ENCODE results near the gene ANKRD18B. TPM values are rescaled to one million over a fixed set of nuclear protein-coding genes. Genes with fewer than 3 reads are reported as not detected.

ANKRD18B gene
- total and polyA plus RNA-seq, 9 of the 15 experiments (the other 6 are each of a cell fraction or from before 2014, with no cell fraction given), result 0.43 to 12.6 (median 1.8) TPM

DNA sequence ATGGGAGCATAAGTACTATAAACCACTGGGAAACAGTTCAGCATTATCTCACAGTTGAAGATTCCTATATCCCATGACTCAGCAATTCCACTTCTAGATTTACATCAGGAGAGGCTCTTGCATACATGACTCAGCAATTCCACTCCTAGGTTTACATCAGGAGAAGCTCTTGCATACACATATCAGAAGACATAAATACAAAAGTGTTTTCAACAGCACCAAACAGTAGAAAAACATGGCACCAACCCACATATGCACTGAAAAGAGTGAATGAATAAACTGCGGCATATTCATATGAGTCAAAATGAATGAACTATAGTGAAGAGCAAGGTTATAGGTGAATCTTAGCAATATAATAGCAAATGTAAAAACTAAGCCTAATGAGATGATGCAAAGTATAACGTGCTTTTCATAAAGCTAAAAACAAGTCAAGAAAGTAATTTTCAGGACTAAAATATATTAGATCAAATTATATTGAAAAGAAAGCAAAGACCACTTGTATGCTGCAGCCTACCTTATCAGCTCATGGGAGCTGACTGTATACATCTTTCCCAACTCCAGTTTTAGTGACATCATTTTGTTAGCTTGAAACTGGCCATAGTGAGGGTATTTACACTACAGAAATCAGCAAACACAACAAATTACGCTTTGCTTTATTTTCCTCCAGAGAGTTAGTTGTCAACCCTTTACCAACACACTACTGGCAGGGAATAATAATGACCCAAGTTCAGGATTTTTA lies 95.8 kb downstream of the ANKRD18B start (continued):
- TF ChIP-seq, protein P1, sequence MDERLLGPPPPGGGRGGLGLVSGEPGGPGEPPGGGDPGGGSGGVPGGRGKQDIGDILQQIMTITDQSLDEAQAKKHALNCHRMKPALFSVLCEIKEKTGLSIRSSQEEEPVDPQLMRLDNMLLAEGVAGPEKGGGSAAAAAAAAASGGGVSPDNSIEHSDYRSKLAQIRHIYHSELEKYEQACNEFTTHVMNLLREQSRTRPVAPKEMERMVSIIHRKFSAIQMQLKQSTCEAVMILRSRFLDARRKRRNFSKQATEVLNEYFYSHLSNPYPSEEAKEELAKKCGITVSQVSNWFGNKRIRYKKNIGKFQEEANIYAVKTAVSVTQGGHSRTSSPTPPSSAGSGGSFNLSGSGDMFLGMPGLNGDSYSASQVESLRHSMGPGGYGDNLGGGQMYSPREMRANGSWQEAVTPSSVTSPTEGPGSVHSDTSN (CRISPR knock-in tag; IDR thresholded peaks at IDR 0.05; ENCODE audit: low read depth), result no peak
- TF ChIP-seq, protein P1 (tag; conservative IDR thresholded peaks at IDR 0.05; ENCODE audit: low read depth), result 0 out of 2 replicates have a peak, but pooled peaks have one; percentile 26
- TF ChIP-seq ZNF212 (CRISPR knock-in tag; IDR thresholded peaks at IDR 0.05) (no peak), ESRRA (IDR thresholded peaks at IDR 0.05; ENCODE audit: borderline replicate concordance, low read depth) (no peak), ETV5 (CRISPR knock-in tag; IDR thresholded peaks at IDR 0.05; ENCODE audit: low read depth) (no peak), KHSRP (IDR thresholded peaks at IDR 0.05) (no peak), ZNF699 (CRISPR knock-in tag; IDR thresholded peaks at IDR 0.05; ENCODE audit: insufficient replicate concordance) (no peak), ZSCAN32 (CRISPR knock-in tag; IDR thresholded peaks at IDR 0.05) (no peak), NCOA1 (IDR thresholded peaks at IDR 0.05; ENCODE audit: low read depth) (0 out of 2 replicates have a peak, but pooled peaks have one; percentile 43), MTA2 (IDR thresholded peaks at IDR 0.05; ENCODE audit: low read depth) (no peak), MYC (IDR thresholded peaks at IDR 0.05; ENCODE audit: low read depth, low read length) (no peak), MYC (CRISPR knock-in tag; IDR thresholded peaks at IDR 0.05; ENCODE audit: borderline replicate concordance, low read depth) (no peak), PRMT5 (CRISPR knock-in tag; IDR thresholded peaks at IDR 0.05) (no peak), DACH1 (IDR thresholded peaks at IDR 0.05; ENCODE audit: partially characterized antibody) (no peak), CXXC5 (CRISPR knock-in tag; IDR thresholded peaks at IDR 0.05) (no peak), HMG20A (CRISPR knock-in tag; conservative IDR thresholded peaks at IDR 0.05) (no peak), TEAD1 (CRISPR knock-in tag; IDR thresholded peaks at IDR 0.05) (peak in 1 of 2 experiments; percentile 57; a peak in 1 of 4 replicates), ELF4 (CRISPR knock-in tag; IDR thresholded peaks at IDR 0.05) (no peak), CAMTA2 (CRISPR knock-in tag; conservative IDR thresholded peaks at IDR 0.05) (no peak), BACH1 (tag; IDR thresholded peaks at IDR 0.05) (peak; percentile 100), ZNF232 (CRISPR knock-in tag; IDR thresholded peaks at IDR 0.05) (no peak), LARP7 (IDR thresholded peaks at IDR 0.05) (no peak), ZNF253 (CRISPR knock-in tag; conservative IDR thresholded peaks at IDR 0.05) (no peak), CBX2 (IDR thresholded peaks at IDR 0.05; ENCODE audit: insufficient read depth, low read length, poor library complexity, severe bottlenecking) (no peak), DDX20 (tag; IDR thresholded peaks at IDR 0.05; ENCODE audit: low read depth) (no peak), KDM1A (IDR thresholded peaks at IDR 0.05) (no peak), STAG1 (CRISPR knock-in tag; IDR thresholded peaks at IDR 0.05; ENCODE audit: borderline replicate concordance) (no peak), CREBBP (IDR thresholded peaks at IDR 0.05; ENCODE audit: low read depth, low read length) (no peak)
- TF ChIP-seq, protein P2, sequence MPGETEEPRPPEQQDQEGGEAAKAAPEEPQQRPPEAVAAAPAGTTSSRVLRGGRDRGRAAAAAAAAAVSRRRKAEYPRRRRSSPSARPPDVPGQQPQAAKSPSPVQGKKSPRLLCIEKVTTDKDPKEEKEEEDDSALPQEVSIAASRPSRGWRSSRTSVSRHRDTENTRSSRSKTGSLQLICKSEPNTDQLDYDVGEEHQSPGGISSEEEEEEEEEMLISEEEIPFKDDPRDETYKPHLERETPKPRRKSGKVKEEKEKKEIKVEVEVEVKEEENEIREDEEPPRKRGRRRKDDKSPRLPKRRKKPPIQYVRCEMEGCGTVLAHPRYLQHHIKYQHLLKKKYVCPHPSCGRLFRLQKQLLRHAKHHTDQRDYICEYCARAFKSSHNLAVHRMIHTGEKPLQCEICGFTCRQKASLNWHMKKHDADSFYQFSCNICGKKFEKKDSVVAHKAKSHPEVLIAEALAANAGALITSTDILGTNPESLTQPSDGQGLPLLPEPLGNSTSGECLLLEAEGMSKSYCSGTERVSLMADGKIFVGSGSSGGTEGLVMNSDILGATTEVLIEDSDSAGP (CRISPR knock-in tag; IDR thresholded peaks at IDR 0.05), result no peak
